ENCODE data around the gene DGKZ. TPM values are rescaled to one million over a fixed set of nuclear protein-coding genes. Genes with fewer than 3 reads are reported as not detected.

The DGKZ gene
- total and polyA plus RNA-seq, 2 of the 13 experiments (the other 11 are each of a cell fraction or from before 2014, with no cell fraction given), result 15.8 to 20.7 TPM

GRCh38 chr11:46392421-46393230 lies 45.4 kb downstream of the DGKZ start (continued):
- TF ChIP-seq SNRNP70 (IDR thresholded peaks at IDR 0.05; ENCODE audit: low read depth, low read length) (no peak), ETS1 (CRISPR knock-in tag; IDR thresholded peaks at IDR 0.05) (peak; percentile 94), KLF15 (CRISPR knock-in tag; IDR thresholded peaks at IDR 0.05; ENCODE audit: borderline replicate concordance) (peak; percentile 99), ZFP82 (CRISPR knock-in tag; IDR thresholded peaks at IDR 0.05; ENCODE audit: borderline replicate concordance) (peak; percentile 90; the same call in 1 of the 2 replicates), SNAI1 (CRISPR knock-in tag; IDR thresholded peaks at IDR 0.05; ENCODE audit: borderline replicate concordance) (peak; percentile 98), SKI (IDR thresholded peaks at IDR 0.05; ENCODE audit: partially characterized antibody) (peak; percentile 32), SPEN (CRISPR knock-in tag; IDR thresholded peaks at IDR 0.05; ENCODE audit: low read depth) (peak; percentile 92), ELF4 (CRISPR knock-in tag; IDR thresholded peaks at IDR 0.05; ENCODE audit: borderline replicate concordance) (no peak), ZC3H4 (CRISPR knock-in tag; IDR thresholded peaks at IDR 0.05; ENCODE audit: borderline replicate concordance) (peak; percentile 59; the same call in 1 of the 2 replicates), NFYC (CRISPR knock-in tag; IDR thresholded peaks at IDR 0.05) (peak; percentile 40; the same call in 1 of the 2 replicates), PRDM4 (CRISPR knock-in tag; IDR thresholded peaks at IDR 0.05; ENCODE audit: borderline replicate concordance) (0 out of 2 replicates have a peak, but pooled peaks have one; percentile 86), ASH2L (IDR thresholded peaks at IDR 0.05; ENCODE audit: insufficient read length, low read depth, low read length) (peak; percentile 21), ZFAT (CRISPR knock-in tag; conservative IDR thresholded peaks at IDR 0.05) (peak; percentile 93)
- TF ChIP-seq, protein P1, sequence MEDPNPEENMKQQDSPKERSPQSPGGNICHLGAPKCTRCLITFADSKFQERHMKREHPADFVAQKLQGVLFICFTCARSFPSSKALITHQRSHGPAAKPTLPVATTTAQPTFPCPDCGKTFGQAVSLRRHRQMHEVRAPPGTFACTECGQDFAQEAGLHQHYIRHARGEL (CRISPR knock-in tag; IDR thresholded peaks at IDR 0.05), result no peak
- TF ChIP-seq, protein P2, sequence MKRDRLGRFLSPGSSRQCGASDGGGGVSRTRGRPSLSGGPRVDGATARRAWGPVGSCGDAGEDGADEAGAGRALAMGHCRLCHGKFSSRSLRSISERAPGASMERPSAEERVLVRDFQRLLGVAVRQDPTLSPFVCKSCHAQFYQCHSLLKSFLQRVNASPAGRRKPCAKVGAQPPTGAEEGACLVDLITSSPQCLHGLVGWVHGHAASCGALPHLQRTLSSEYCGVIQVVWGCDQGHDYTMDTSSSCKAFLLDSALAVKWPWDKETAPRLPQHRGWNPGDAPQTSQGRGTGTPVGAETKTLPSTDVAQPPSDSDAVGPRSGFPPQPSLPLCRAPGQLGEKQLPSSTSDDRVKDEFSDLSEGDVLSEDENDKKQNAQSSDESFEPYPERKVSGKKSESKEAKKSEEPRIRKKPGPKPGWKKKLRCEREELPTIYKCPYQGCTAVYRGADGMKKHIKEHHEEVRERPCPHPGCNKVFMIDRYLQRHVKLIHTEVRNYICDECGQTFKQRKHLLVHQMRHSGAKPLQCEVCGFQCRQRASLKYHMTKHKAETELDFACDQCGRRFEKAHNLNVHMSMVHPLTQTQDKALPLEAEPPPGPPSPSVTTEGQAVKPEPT (CRISPR knock-in tag; IDR thresholded peaks at IDR 0.05; ENCODE audit: low read depth), result peak; percentile 79; the same call in 1 of the 2 replicates
- TF ChIP-seq, protein P3, sequence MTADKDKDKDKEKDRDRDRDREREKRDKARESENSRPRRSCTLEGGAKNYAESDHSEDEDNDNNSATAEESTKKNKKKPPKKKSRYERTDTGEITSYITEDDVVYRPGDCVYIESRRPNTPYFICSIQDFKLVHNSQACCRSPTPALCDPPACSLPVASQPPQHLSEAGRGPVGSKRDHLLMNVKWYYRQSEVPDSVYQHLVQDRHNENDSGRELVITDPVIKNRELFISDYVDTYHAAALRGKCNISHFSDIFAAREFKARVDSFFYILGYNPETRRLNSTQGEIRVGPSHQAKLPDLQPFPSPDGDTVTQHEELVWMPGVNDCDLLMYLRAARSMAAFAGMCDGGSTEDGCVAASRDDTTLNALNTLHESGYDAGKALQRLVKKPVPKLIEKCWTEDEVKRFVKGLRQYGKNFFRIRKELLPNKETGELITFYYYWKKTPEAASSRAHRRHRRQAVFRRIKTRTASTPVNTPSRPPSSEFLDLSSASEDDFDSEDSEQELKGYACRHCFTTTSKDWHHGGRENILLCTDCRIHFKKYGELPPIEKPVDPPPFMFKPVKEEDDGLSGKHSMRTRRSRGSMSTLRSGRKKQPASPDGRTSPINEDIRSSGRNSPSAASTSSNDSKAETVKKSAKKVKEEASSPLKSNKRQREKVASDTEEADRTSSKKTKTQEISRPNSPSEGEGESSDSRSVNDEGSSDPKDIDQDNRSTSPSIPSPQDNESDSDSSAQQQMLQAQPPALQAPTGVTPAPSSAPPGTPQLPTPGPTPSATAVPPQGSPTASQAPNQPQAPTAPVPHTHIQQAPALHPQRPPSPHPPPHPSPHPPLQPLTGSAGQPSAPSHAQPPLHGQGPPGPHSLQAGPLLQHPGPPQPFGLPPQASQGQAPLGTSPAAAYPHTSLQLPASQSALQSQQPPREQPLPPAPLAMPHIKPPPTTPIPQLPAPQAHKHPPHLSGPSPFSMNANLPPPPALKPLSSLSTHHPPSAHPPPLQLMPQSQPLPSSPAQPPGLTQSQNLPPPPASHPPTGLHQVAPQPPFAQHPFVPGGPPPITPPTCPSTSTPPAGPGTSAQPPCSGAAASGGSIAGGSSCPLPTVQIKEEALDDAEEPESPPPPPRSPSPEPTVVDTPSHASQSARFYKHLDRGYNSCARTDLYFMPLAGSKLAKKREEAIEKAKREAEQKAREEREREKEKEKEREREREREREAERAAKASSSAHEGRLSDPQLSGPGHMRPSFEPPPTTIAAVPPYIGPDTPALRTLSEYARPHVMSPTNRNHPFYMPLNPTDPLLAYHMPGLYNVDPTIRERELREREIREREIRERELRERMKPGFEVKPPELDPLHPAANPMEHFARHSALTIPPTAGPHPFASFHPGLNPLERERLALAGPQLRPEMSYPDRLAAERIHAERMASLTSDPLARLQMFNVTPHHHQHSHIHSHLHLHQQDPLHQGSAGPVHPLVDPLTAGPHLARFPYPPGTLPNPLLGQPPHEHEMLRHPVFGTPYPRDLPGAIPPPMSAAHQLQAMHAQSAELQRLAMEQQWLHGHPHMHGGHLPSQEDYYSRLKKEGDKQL (CRISPR knock-in tag; IDR thresholded peaks at IDR 0.05; ENCODE audit: low read depth), result peak; percentile 69; the same call in 1 of the 2 replicates

Data from HepG2 (cell line).